ENCODE data around the gene MPRIP.

DNA sequence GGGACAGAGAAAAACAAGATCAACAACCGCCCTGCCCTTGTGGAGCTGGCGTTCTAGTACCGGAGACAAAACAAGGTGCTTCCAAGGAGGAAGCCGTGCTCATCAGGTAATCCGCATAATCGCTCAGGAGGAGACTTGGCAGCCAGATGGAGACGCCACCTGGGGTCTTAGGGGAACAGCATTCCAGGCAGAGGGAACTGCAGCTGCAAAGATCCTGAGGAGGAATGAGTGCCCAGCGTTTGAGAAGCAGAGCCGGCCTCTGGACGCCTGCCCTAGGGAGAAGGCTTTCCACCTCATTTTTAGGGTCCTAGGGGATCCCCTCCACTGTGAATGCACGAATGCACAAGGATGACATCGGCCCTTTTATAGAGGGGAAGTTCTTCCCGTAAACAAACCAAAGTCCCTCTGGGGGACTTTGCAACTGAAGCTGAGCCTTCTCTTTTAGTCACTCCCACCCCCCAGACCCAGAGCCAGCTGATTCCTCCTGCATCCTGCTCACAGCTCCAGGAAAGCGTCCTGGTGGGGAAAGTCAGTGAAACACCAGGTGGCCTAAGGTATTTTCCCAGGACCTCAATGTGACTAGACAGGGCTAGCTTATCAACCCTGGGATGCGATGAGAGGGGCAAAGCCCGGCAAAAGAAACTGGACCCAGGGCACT is 13.2 kb upstream of the MPRIP start:
- TF ChIP-seq POLR2A (IDR thresholded peaks at IDR 0.05): no peak
- TF ChIP-seq, protein P1, sequence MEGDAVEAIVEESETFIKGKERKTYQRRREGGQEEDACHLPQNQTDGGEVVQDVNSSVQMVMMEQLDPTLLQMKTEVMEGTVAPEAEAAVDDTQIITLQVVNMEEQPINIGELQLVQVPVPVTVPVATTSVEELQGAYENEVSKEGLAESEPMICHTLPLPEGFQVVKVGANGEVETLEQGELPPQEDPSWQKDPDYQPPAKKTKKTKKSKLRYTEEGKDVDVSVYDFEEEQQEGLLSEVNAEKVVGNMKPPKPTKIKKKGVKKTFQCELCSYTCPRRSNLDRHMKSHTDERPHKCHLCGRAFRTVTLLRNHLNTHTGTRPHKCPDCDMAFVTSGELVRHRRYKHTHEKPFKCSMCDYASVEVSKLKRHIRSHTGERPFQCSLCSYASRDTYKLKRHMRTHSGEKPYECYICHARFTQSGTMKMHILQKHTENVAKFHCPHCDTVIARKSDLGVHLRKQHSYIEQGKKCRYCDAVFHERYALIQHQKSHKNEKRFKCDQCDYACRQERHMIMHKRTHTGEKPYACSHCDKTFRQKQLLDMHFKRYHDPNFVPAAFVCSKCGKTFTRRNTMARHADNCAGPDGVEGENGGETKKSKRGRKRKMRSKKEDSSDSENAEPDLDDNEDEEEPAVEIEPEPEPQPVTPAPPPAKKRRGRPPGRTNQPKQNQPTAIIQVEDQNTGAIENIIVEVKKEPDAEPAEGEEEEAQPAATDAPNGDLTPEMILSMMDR (IDR thresholded peaks at IDR 0.05): no peak
- no peak for TF ChIP-seq POLR2AphosphoS5 (IDR thresholded peaks at IDR 0.05)
